K562 (cell line): ENCODE data around the gene PPIL4. TPM values are rescaled to one million over a fixed set of nuclear protein-coding genes. Genes with fewer than 3 reads are reported as not detected.
A peak's percentile ranks its signal among the peaks of the same experiment; 100 is the strongest.

Experiments
- ADNP ChIP-seq: fragments of 200-800 bp; sonication (Bioruptor generic); IDR thresholded peaks from 2 replicates; pipeline ENCODE4 v1.6.1; 2016; ENCODE audit warnings: missing genetic modification characterization, missing compliant biosample characterization
- CBFA2T2 ChIP-seq: fragments of 450-650 bp; conservative IDR thresholded peaks from 2 replicates; pipeline ENCODE4 v1.6.1; 2017; ENCODE audit warnings: mild to moderate bottlenecking
- CBFA2T3 ChIP-seq: fragments of 450-650 bp; IDR thresholded peaks from 2 replicates; pipeline ENCODE4 v1.6.1; 2017
- ETV6 ChIP-seq, 3 experiments: fragments of 150-350 bp in 1 of 3; sonication (generic) in 1 of 3; formaldehyde crosslinking in 1 of 3; IDR thresholded peaks; 2 replicates each; pipeline versions ENCODE4 v1.6.1 to v1.8.0; 2014 to 2022; ENCODE audit warnings: borderline replicate concordance in 2 of 3, low read depth in 2 of 3, antibody characterized with exemption in 1 of 3, low read length in 1 of 3, mild to moderate bottlenecking in 1 of 3, missing genetic modification reagents in 1 of 3
- RBM39 ChIP-seq: fragments of 200-400 bp; formaldehyde crosslinking; optimal IDR thresholded peaks from 2 replicates; pipeline ENCODE3; 2018; ENCODE audit warnings: low read depth, low read length
- SOX6 ChIP-seq: fragments of 450-650 bp; IDR thresholded peaks from 2 replicates; pipeline ENCODE4 v1.6.1; 2014; ENCODE audit warnings: mild to moderate bottlenecking
- ZC3H11A ChIP-seq: IDR thresholded peaks from 2 replicates; pipeline ENCODE4 v1.6.1; 2012; ENCODE audit warnings: low read depth, low read length, improper control_type of control experiment
- ZNF12 ChIP-seq: sonication (generic); formaldehyde crosslinking; IDR thresholded peaks from 2 replicates; pipeline ENCODE4 v1.4.0; 2020; ENCODE audit warnings: mild to moderate bottlenecking, missing genetic modification reagents
- ZNF24 ChIP-seq: fragments of 450-650 bp; IDR thresholded peaks from 2 replicates; pipeline ENCODE4 v1.6.1; 2016
- ZNF384 ChIP-seq: IDR thresholded peaks from 2 replicates; pipeline ENCODE4 v1.6.1; 2012; ENCODE audit warnings: low read depth, low read length, improper control_type of control experiment
- ZNF444 ChIP-seq: fragments of 250-450 bp; sonication (Bioruptor Pico); IDR thresholded peaks from 2 replicates; pipeline ENCODE4 v1.4.0; 2020; ENCODE audit warnings: mild to moderate bottlenecking, moderate library complexity
- ZNF507 ChIP-seq: conservative IDR thresholded peaks from 2 replicates; pipeline ENCODE4 v1.6.1; 2017; ENCODE audit warnings: missing genetic modification characterization, missing compliant biosample characterization
- ZNF717 ChIP-seq: fragments of 250-450 bp; sonication (Bioruptor Pico); IDR thresholded peaks from 2 replicates; pipeline ENCODE4 v1.5.0; 2021
- polyA plus RNA-seq, 8 experiments: library from polyadenylated mRNA; depleted of rRNA in 4 of 8; stranded (reverse) in 5 of 8; unstranded in 3 of 8; fragments of >200 nt; fragmentation: Nextera tagmentation in 2 of 8; fragmentation: Illumina TruSeq in 1 of 8; extraction: Ambion mirVana in 2 of 8; extraction: Trizol in 1 of 8; gene quantifications; 2 replicates each; pipeline versions ENCODE4 v1.2.1 to v1.2.3, GENCODE V29; 2011 to 2014; ENCODE audit warnings: inconsistent platforms in 1 of 8, missing spikeins in 1 of 8
- total RNA-seq, 7 experiments: library from RNA; depleted of rRNA in 6 of 7; stranded (reverse); fragments of >200 nt in 6 of 7; fragmentation: Illumina TruSeq in 2 of 7; extraction: Trizol in 2 of 7; gene quantifications; 2 replicates each; pipeline versions ENCODE4 v1.2.1 to v1.2.3, GENCODE V29; 2011 to 2021; ENCODE audit warnings: low replicate concordance in 1 of 7
- TF ChIP-seq, protein P1 (sequence below), 2 experiments: IDR thresholded peaks; 2 replicates each; pipeline ENCODE4 v1.6.1; 2011; ENCODE audit warnings: borderline replicate concordance in 1 of 2, control low read depth in 1 of 2, low read depth in 1 of 2, low read length in 1 of 2, mild to moderate bottlenecking in 1 of 2, mixed read lengths in 1 of 2, moderate library complexity in 1 of 2; ENCODE audit not compliant: insufficient read depth in 1 of 2, insufficient read length in 1 of 2, poor library complexity in 1 of 2, severe bottlenecking in 1 of 2; ENCODE audit errors: extremely low read depth in 1 of 2
- TF ChIP-seq, protein P2 (sequence below): fragments of 250-450 bp; sonication (Bioruptor Pico); IDR thresholded peaks from 2 replicates; pipeline ENCODE4 v1.5.0; 2021
- TF ChIP-seq, protein P3 (sequence below): fragments of 450-650 bp; formaldehyde crosslinking; IDR thresholded peaks from 2 replicates; pipeline ENCODE4 v1.4.0; 2020; ENCODE audit warnings: mild to moderate bottlenecking, moderate library complexity
- TF ChIP-seq, protein P4 (sequence below): sonication (generic); formaldehyde crosslinking; IDR thresholded peaks from 2 replicates; pipeline ENCODE4 v1.8.0; 2022; ENCODE audit warnings: mild to moderate bottlenecking, missing genetic modification reagents, borderline replicate concordance
- TF ChIP-seq, protein P5 (sequence below): IDR thresholded peaks from 2 replicates; pipeline ENCODE4 v1.6.1; 2011; ENCODE audit not compliant: insufficient read length; ENCODE audit errors: extremely low read depth

PPIL4 gene
- total and polyA plus RNA-seq, 9 of the 15 experiments (the other 6 are each of a cell fraction or from before 2014, with no cell fraction given), result 14.5 to 55.2 (median 45.9) TPM

DNA sequence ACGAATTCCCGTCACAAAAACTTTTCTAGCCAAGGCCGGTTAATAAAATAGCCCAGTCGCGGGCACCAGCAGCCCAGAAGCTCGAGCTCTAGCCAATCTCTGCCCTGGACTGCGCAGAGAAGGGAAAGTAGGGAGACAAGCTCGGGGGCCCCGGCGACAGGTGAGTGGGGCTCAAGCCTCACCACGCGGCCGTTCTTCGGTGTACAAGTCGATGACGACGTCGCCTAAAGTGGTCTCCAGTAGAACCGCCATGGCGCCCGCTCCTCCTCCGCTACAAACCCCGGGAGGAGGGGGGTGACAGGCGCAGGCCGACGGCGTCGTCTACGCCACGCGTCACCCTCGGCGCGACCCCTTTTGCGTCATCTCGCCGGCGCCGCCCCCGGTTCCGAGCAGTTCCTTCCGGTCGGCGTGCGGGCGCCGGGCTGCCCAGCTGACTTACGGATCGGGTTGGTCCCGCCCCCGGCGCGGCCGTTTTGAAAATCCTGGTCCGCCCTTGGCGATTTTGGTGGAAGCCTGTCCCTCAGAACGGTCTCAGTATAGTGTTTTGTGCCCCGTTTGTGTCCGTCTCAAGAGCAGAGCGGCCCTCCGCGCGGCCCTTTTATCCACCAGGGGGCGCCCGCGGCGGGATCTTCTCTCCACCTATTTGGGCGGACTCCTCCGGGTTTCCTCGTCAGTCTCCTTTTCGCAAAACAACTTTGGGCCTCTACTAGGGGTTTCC lies at the start of gene PPIL4 (continued):
- TF ChIP-seq ADNP (tag) (no peak), CBFA2T3 (0 out of 2 replicates have a peak, but pooled peaks have one; percentile 23), ZNF507 (tag) (no peak), ZNF444 (CRISPR knock-in tag) (no peak), ETV6 (IDR thresholded peaks at IDR 0.05; ENCODE audit: borderline replicate concordance in 1 of 2, low read depth in 2 of 2, low read length in 1 of 2) (peak in 1 of 2 experiments; percentile 10; a peak in 1 of 4 replicates), ETV6 (CRISPR knock-in tag; IDR thresholded peaks at IDR 0.05; ENCODE audit: borderline replicate concordance) (no peak), RBM39 (no peak), ZNF384 (peak; percentile 64; the same call in 1 of the 2 replicates), ZNF24 (no peak), ZNF717 (CRISPR knock-in tag) (no peak), ZC3H11A (no peak), CBFA2T2 (no peak), ZNF12 (no peak), SOX6 (no peak)
- TF ChIP-seq, protein P1, sequence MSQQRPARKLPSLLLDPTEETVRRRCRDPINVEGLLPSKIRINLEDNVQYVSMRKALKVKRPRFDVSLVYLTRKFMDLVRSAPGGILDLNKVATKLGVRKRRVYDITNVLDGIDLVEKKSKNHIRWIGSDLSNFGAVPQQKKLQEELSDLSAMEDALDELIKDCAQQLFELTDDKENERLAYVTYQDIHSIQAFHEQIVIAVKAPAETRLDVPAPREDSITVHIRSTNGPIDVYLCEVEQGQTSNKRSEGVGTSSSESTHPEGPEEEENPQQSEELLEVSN (IDR thresholded peaks at IDR 0.05; ENCODE audit: borderline replicate concordance in 1 of 2, extremely low read depth in 1 of 2, insufficient read depth in 1 of 2, insufficient read length in 1 of 2, low read depth in 1 of 2, low read length in 1 of 2, poor library complexity in 1 of 2, severe bottlenecking in 1 of 2), result peak in 1 of 2 experiments; percentile 65
- TF ChIP-seq, protein P2, sequence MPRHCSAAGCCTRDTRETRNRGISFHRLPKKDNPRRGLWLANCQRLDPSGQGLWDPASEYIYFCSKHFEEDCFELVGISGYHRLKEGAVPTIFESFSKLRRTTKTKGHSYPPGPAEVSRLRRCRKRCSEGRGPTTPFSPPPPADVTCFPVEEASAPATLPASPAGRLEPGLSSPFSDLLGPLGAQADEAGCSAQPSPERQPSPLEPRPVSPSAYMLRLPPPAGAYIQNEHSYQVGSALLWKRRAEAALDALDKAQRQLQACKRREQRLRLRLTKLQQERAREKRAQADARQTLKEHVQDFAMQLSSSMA, result no peak
- TF ChIP-seq, protein P3, sequence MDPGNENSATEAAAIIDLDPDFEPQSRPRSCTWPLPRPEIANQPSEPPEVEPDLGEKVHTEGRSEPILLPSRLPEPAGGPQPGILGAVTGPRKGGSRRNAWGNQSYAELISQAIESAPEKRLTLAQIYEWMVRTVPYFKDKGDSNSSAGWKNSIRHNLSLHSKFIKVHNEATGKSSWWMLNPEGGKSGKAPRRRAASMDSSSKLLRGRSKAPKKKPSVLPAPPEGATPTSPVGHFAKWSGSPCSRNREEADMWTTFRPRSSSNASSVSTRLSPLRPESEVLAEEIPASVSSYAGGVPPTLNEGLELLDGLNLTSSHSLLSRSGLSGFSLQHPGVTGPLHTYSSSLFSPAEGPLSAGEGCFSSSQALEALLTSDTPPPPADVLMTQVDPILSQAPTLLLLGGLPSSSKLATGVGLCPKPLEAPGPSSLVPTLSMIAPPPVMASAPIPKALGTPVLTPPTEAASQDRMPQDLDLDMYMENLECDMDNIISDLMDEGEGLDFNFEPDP (CRISPR knock-in tag), result no peak
- TF ChIP-seq, protein P4, sequence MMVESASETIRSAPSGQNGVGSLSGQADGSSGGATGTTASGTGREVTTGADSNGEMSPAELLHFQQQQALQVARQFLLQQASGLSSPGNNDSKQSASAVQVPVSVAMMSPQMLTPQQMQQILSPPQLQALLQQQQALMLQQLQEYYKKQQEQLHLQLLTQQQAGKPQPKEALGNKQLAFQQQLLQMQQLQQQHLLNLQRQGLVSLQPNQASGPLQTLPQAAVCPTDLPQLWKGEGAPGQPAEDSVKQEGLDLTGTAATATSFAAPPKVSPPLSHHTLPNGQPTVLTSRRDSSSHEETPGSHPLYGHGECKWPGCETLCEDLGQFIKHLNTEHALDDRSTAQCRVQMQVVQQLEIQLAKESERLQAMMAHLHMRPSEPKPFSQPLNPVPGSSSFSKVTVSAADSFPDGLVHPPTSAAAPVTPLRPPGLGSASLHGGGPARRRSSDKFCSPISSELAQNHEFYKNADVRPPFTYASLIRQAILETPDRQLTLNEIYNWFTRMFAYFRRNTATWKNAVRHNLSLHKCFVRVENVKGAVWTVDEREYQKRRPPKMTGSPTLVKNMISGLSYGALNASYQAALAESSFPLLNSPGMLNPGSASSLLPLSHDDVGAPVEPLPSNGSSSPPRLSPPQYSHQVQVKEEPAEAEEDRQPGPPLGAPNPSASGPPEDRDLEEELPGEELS (CRISPR knock-in tag), result no peak
- TF ChIP-seq, protein P5, sequence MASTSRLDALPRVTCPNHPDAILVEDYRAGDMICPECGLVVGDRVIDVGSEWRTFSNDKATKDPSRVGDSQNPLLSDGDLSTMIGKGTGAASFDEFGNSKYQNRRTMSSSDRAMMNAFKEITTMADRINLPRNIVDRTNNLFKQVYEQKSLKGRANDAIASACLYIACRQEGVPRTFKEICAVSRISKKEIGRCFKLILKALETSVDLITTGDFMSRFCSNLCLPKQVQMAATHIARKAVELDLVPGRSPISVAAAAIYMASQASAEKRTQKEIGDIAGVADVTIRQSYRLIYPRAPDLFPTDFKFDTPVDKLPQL, result peak; percentile 14
